Neural cell (in vitro differentiated cells): ENCODE results near the gene RPL31. TPM values are rescaled to one million over a fixed set of nuclear protein-coding genes. Genes with fewer than 3 reads are reported as not detected.

Experiments used
- H2AFZ ChIP-seq: fragments of 200-600, 300-800 bp; sonication (generic), shearing (Covaris generic); 2 replicates; pipeline ENCODE4 v1.6.0; 2014; ENCODE audit warnings: low read depth, mild to moderate bottlenecking, antibody characterized with exemption, low read length, moderate library complexity
- H3F3A ChIP-seq: fragments of 200-600 bp; shearing (Covaris generic); 2 replicates; pipeline ENCODE4 v1.6.1; 2016; ENCODE audit warnings: mild to moderate bottlenecking, moderate library complexity, mixed read lengths, antibody characterized with exemption, low read length; ENCODE audit not compliant: insufficient read depth, poor library complexity, severe bottlenecking
- H3K27ac ChIP-seq: fragments of 200-600, 300-800 bp; sonication (generic), shearing (Covaris generic); 2 replicates; pipeline ENCODE4 v1.5.1; 2014; ENCODE audit warnings: mild to moderate bottlenecking, low read length, moderate library complexity
- H3K27me3 ChIP-seq: fragments of 300-800, 200-600 bp; sonication (generic), shearing (Covaris generic); 2 replicates; pipeline ENCODE4 v1.6.0; 2014; ENCODE audit warnings: mild to moderate bottlenecking, low read depth, low read length, moderate library complexity; ENCODE audit not compliant: insufficient read depth
- H3K36me3 ChIP-seq: fragments of 300-800, 200-600 bp; sonication (generic), shearing (Covaris generic); 2 replicates; pipeline ENCODE4 v1.5.1; 2014; ENCODE audit warnings: mild to moderate bottlenecking, antibody characterized with exemption, low read length, moderate library complexity; ENCODE audit not compliant: insufficient read depth
- H3K4me2 ChIP-seq: fragments of 300-800, 200-600 bp; sonication (generic), shearing (Covaris generic); 2 replicates; pipeline ENCODE4 v1.6.0; 2014; ENCODE audit warnings: mild to moderate bottlenecking, low read length
- H3K4me3 ChIP-seq: fragments of 300-800, 200-600 bp; sonication (generic), shearing (Covaris generic); 2 replicates; pipeline ENCODE4 v1.5.1; 2014; ENCODE audit warnings: mild to moderate bottlenecking, low read length, moderate library complexity
- H3K79me2 ChIP-seq: fragments of 200-600 bp; shearing (Covaris generic); replicated peaks from 2 replicates; pipeline ENCODE4 v1.6.0; 2014; ENCODE audit warnings: mild to moderate bottlenecking, low read length, moderate library complexity; ENCODE audit not compliant: insufficient read depth
- H3K9ac ChIP-seq: fragments of 300-800, 200-600 bp; sonication (generic), shearing (Covaris generic); 2 replicates; pipeline ENCODE4 v1.6.1; 2016; ENCODE audit warnings: mild to moderate bottlenecking, low read length, mixed read lengths
- H3K9me2 ChIP-seq: fragments of 200-600 bp; shearing (Covaris generic); 2 replicates; pipeline ENCODE4 v1.6.1; 2016; ENCODE audit warnings: mild to moderate bottlenecking, low read length, mixed read lengths; ENCODE audit not compliant: insufficient read depth
- H3K9me3 ChIP-seq: fragments of 200-600, 300-800 bp; sonication (generic), shearing (Covaris generic); 2 replicates; pipeline ENCODE4 v1.6.1; 2016; ENCODE audit warnings: mild to moderate bottlenecking, mixed run types, low read length, moderate library complexity, mixed read lengths
- H4K20me1 ChIP-seq: fragments of 200-600 bp; shearing (Covaris generic); 2 replicates; pipeline ENCODE4 v1.6.1; 2016; ENCODE audit warnings: mild to moderate bottlenecking, mixed run types; ENCODE audit not compliant: insufficient read depth
- CTCF ChIP-seq: fragments of 450-650 bp; IDR thresholded peaks from 2 replicates; pipeline ENCODE4 v1.5.1; 2014; ENCODE audit warnings: antibody characterized with exemption, mild to moderate bottlenecking, moderate library complexity; ENCODE audit not compliant: poor library complexity, severe bottlenecking
- EP300 ChIP-seq: fragments of 450-650 bp; conservative IDR thresholded peaks from 2 replicates; pipeline ENCODE4 v1.6.1; 2014; ENCODE audit warnings: antibody characterized with exemption, mild to moderate bottlenecking, moderate library complexity; ENCODE audit not compliant: poor library complexity, severe bottlenecking
- EZH2 ChIP-seq: fragments of 200-600, 300-800 bp; shearing (Covaris generic), sonication (generic); IDR thresholded peaks from 2 replicates; pipeline ENCODE4 v1.6.1; 2014; ENCODE audit warnings: antibody characterized with exemption, low read length, borderline replicate concordance, mild to moderate bottlenecking; ENCODE audit not compliant: insufficient read depth, poor library complexity, severe bottlenecking
- MXI1 ChIP-seq: fragments of 450-650 bp; conservative IDR thresholded peaks from 2 replicates; pipeline ENCODE4 v1.6.1; 2014; ENCODE audit warnings: antibody characterized with exemption, mild to moderate bottlenecking; ENCODE audit not compliant: poor library complexity, severe bottlenecking
- POLR2AphosphoS5 ChIP-seq: IDR thresholded peaks from 2 replicates; pipeline ENCODE4 v1.6.1; 2012
- RAD21 ChIP-seq: fragments of 450-650 bp; conservative IDR thresholded peaks from 2 replicates; pipeline ENCODE4 v1.6.1; 2014; ENCODE audit warnings: antibody characterized with exemption, mild to moderate bottlenecking, moderate library complexity
- REST ChIP-seq: IDR thresholded peaks from 2 replicates; pipeline ENCODE4 v1.6.1; 2012; ENCODE audit warnings: borderline replicate concordance
- SMC3 ChIP-seq: fragments of 450-650 bp; conservative IDR thresholded peaks from 2 replicates; pipeline ENCODE4 v1.6.1; 2014; ENCODE audit warnings: antibody characterized with exemption, mild to moderate bottlenecking, moderate library complexity; ENCODE audit not compliant: poor library complexity
- TAF1 ChIP-seq: IDR thresholded peaks from 2 replicates; pipeline ENCODE4 v1.6.1; 2012; ENCODE audit warnings: low read depth
- polyA plus RNA-seq: library from polyadenylated mRNA; depleted of rRNA; stranded (reverse); fragments of >200 nt; gene quantifications from 2 replicates; pipeline ENCODE4 v1.2.3, GENCODE V29; 2014

Gene RPL31
- polyA plus RNA-seq, 1 donor from 2014 or later, result 1,555 TPM

- no peaks in the 10 kb centered on the region for H3K9me2 ChIP-seq
Observed at GRCh38 chr2:100955226-100955625, 46.9 kb upstream of the RPL31 start.

GRCh38 chr2:100956081-100956480 lies 46.0 kb upstream of the RPL31 start:
- Histone ChIP-seq H3K4me2 (no peak overlapping the region), H3K9me3 (no peaks in the 10 kb centered on the region), H3K27me3 (no peaks in the 10 kb centered on the region)
- TF ChIP-seq MXI1 (no peak), REST (no peak), TAF1 (no peak), RAD21 (no peak), POLR2AphosphoS5 (no peak), SMC3 (no peak), EP300 (no peak), EZH2 (no peak)

More at GRCh38 chr2:100955226-100955625, 46.9 kb upstream of the RPL31 start:
- H3K79me2 ChIP-seq, result no peaks in the 10 kb centered on the region
- H3K9ac ChIP-seq, result no peak overlapping the region
- H3K27me3 ChIP-seq, result no peaks in the 10 kb centered on the region
- H3K9me3 ChIP-seq, result no peaks in the 10 kb centered on the region
- no peaks in the 10 kb centered on the region for H3F3A ChIP-seq
- no peaks in the 10 kb centered on the region for H3K36me3 ChIP-seq
- TF ChIP-seq POLR2AphosphoS5 (no peak), RAD21 (no peak), MXI1 (no peak), CTCF (no peak), REST (no peak), EP300 (no peak), SMC3 (no peak), TAF1 (no peak)
- H4K20me1 ChIP-seq, result no peaks in the 10 kb centered on the region
- H3K4me2 ChIP-seq, result no peak overlapping the region
- no peak overlapping the region for H3K27ac ChIP-seq
- H2AFZ ChIP-seq, result no peak overlapping the region
- H3K4me3 ChIP-seq, result no peak overlapping the region

More at GRCh38 chr2:100956081-100956480, 46.0 kb upstream of the RPL31 start:
- H4K20me1 ChIP-seq, result no peaks in the 10 kb centered on the region
- H3K27ac ChIP-seq, result no peak overlapping the region
- no peaks in the 10 kb centered on the region for H3K79me2 ChIP-seq
- H3K9me2 ChIP-seq, result no peaks in the 10 kb centered on the region
- no peak overlapping the region for H2AFZ ChIP-seq
- no peak overlapping the region for H3K4me3 ChIP-seq
- H3F3A ChIP-seq, result no peaks in the 10 kb centered on the region
- H3K9ac ChIP-seq, result no peak overlapping the region
- no peaks in the 10 kb centered on the region for H3K36me3 ChIP-seq
